ENCODE measurements around the gene LY6G5C. TPM values are rescaled to one million over a fixed set of nuclear protein-coding genes. Genes with fewer than 3 reads are reported as not detected.

Gene LY6G5C
- total and polyA plus RNA-seq, 9 of the 15 experiments (the other 6 are each of a cell fraction or from before 2014, with no cell fraction given) = 0.10 to 0.67 (median 0.46) TPM; not detected in 4

DNA sequence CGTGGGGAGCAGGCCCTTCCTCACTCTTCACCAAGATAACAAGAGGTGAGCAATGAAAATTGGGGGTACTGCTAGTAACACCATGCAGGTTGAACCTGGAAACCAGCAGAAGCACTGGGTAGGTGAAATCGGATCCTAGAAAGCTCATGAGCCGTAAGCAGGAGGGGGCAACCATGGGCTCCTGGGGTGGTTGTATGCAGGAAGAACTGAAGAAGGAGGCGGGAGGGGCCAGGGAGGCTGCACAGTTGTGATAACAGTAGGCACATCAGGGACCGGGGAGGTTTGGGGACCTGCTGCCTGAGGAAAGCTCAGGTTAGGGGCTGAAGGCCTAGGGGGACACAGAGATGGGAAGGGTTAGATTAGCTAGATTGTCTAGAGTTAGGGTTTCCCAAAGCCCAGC lies 5.6 kb upstream of the LY6G5C start (continued):
- TF ChIP-seq, protein P1, sequence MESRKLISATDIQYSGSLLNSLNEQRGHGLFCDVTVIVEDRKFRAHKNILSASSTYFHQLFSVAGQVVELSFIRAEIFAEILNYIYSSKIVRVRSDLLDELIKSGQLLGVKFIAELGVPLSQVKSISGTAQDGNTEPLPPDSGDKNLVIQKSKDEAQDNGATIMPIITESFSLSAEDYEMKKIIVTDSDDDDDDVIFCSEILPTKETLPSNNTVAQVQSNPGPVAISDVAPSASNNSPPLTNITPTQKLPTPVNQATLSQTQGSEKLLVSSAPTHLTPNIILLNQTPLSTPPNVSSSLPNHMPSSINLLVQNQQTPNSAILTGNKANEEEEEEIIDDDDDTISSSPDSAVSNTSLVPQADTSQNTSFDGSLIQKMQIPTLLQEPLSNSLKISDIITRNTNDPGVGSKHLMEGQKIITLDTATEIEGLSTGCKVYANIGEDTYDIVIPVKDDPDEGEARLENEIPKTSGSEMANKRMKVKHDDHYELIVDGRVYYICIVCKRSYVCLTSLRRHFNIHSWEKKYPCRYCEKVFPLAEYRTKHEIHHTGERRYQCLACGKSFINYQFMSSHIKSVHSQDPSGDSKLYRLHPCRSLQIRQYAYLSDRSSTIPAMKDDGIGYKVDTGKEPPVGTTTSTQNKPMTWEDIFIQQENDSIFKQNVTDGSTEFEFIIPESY (CRISPR knock-in tag; IDR thresholded peaks at IDR 0.05) = peak; percentile 62; the same call in 1 of the 2 replicates
- TF ChIP-seq RBBP5 (IDR thresholded peaks at IDR 0.05; ENCODE audit: borderline replicate concordance, insufficient read depth, low read length, poor library complexity, severe bottlenecking) (no peak), SLC30A9 (CRISPR knock-in tag; IDR thresholded peaks at IDR 0.05) (no peak), TAF1 (IDR thresholded peaks at IDR 0.05; ENCODE audit: control insufficient read depth, extremely low read depth, insufficient read depth, low read length, severe bottlenecking) (peak; percentile 1), EHMT2 (IDR thresholded peaks at IDR 0.05) (0 out of 2 replicates have a peak, but pooled peaks have one; percentile 46), CREB1 (IDR thresholded peaks at IDR 0.05) (no peak), CREB1 (CRISPR knock-in tag; IDR thresholded peaks at IDR 0.05) (no peak), SRF (CRISPR knock-in tag; IDR thresholded peaks at IDR 0.05) (no peak; a peak in 1 of 4 replicates), ZNF253 (CRISPR knock-in tag; conservative IDR thresholded peaks at IDR 0.05) (no peak), FOSL1 (tag; conservative IDR thresholded peaks at IDR 0.05) (no peak), NR3C1 (CRISPR knock-in tag; IDR thresholded peaks at IDR 0.05) (no peak), TARDBP (IDR thresholded peaks at IDR 0.05) (no peak), EP300 (IDR thresholded peaks at IDR 0.05; ENCODE audit: low read length) (peak; percentile 59; the same call in 1 of the 2 replicates), POLR3G (IDR thresholded peaks at IDR 0.05; ENCODE audit: extremely low read depth, insufficient read length, insufficient replicate concordance) (no peak), ZNF124 (CRISPR knock-in tag; IDR thresholded peaks at IDR 0.05) (no peak), TCF3 (CRISPR knock-in tag; IDR thresholded peaks at IDR 0.05) (peak; percentile 81)
- TF ChIP-seq, protein P2, sequence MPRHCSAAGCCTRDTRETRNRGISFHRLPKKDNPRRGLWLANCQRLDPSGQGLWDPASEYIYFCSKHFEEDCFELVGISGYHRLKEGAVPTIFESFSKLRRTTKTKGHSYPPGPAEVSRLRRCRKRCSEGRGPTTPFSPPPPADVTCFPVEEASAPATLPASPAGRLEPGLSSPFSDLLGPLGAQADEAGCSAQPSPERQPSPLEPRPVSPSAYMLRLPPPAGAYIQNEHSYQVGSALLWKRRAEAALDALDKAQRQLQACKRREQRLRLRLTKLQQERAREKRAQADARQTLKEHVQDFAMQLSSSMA (CRISPR knock-in tag; IDR thresholded peaks at IDR 0.05) = no peak
- TF ChIP-seq, protein P3, sequence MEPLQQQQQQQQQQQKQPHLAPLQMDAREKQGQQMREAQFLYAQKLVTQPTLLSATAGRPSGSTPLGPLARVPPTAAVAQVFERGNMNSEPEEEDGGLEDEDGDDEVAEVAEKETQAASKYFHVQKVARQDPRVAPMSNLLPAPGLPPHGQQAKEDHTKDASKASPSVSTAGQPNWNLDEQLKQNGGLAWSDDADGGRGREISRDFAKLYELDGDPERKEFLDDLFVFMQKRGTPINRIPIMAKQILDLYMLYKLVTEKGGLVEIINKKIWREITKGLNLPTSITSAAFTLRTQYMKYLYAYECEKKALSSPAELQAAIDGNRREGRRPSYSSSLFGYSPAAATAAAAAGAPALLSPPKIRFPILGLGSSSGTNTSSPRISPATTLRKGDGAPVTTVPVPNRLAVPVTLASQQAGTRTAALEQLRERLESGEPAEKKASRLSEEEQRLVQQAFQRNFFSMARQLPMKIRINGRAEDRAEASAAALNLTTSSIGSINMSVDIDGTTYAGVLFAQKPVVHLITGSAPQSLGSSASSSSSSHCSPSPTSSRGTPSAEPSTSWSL (CRISPR knock-in tag; IDR thresholded peaks at IDR 0.05; ENCODE audit: borderline replicate concordance) = 0 out of 2 replicates have a peak, but pooled peaks have one; percentile 15
- TF ChIP-seq, protein P4, sequence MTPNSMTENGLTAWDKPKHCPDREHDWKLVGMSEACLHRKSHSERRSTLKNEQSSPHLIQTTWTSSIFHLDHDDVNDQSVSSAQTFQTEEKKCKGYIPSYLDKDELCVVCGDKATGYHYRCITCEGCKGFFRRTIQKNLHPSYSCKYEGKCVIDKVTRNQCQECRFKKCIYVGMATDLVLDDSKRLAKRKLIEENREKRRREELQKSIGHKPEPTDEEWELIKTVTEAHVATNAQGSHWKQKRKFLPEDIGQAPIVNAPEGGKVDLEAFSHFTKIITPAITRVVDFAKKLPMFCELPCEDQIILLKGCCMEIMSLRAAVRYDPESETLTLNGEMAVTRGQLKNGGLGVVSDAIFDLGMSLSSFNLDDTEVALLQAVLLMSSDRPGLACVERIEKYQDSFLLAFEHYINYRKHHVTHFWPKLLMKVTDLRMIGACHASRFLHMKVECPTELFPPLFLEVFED (CRISPR knock-in tag; conservative IDR thresholded peaks at IDR 0.05) = peak; percentile 52; the same call in 1 of the 2 replicates
